GM19351 (cell line): ENCODE results near the gene PFAS.
"Not testable (repeated sequence)": the region's sequence is repeated elsewhere in the genome, so short reads cannot be mapped to it uniquely, and the experiment has no call there.

Source experiments
- ATAC-seq: cut with Tn5 transposase; IDR thresholded peaks from one replicate; pipeline ENCODE4 v1.9.1; 2021; ENCODE audit warnings: mild to moderate bottlenecking, moderate library complexity; ENCODE audit not compliant: unreplicated experiment

Gene PFAS, protein sequence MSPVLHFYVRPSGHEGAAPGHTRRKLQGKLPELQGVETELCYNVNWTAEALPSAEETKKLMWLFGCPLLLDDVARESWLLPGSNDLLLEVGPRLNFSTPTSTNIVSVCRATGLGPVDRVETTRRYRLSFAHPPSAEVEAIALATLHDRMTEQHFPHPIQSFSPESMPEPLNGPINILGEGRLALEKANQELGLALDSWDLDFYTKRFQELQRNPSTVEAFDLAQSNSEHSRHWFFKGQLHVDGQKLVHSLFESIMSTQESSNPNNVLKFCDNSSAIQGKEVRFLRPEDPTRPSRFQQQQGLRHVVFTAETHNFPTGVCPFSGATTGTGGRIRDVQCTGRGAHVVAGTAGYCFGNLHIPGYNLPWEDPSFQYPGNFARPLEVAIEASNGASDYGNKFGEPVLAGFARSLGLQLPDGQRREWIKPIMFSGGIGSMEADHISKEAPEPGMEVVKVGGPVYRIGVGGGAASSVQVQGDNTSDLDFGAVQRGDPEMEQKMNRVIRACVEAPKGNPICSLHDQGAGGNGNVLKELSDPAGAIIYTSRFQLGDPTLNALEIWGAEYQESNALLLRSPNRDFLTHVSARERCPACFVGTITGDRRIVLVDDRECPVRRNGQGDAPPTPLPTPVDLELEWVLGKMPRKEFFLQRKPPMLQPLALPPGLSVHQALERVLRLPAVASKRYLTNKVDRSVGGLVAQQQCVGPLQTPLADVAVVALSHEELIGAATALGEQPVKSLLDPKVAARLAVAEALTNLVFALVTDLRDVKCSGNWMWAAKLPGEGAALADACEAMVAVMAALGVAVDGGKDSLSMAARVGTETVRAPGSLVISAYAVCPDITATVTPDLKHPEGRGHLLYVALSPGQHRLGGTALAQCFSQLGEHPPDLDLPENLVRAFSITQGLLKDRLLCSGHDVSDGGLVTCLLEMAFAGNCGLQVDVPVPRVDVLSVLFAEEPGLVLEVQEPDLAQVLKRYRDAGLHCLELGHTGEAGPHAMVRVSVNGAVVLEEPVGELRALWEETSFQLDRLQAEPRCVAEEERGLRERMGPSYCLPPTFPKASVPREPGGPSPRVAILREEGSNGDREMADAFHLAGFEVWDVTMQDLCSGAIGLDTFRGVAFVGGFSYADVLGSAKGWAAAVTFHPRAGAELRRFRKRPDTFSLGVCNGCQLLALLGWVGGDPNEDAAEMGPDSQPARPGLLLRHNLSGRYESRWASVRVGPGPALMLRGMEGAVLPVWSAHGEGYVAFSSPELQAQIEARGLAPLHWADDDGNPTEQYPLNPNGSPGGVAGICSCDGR (N-terminal part only)

DNA sequence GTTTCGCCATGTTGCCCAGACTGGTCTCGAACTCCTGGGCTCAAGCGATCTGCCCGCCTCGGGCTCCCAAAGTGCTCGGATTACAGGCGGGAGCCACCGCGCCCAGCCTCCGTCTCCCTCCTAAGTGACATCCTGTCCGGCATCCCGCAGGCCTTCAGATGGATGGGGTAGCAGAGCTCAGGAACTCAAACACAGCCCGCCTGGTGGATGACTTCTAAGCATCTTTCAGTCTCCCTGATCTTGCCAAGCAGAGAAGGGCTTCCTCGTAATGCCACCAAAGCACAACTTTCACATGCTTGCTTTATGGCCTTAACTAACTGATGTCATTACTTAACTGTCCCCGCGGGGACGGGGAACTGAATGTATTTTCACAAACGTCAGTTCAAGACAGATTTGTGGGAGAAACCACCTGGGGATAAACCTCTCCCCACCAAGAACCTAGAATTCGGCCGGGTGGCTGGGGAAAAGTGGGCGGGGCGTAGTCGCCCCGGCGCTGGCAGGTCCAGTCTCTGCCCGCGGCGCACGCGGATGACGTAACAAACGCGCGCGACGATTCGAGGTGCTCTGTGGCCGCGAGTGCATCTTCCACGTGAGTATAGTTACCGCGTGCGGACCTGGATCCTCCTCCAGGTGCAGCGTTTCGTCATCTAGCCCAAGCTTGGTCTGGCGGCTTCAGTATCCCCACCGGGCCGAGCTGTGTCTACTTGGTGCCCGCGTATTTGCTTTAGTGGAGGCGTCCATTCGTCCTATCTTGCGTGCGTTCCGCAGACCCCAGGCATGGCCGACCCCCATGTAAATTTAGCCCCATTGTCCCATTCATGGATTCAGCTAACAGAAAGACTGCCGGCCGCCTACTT lies at the start of gene PFAS:
PFAS (plus strand) TSS at position 539 of the 857 bp plus-strand sequence. CDS start 4,649 bp downstream, outside the sequence.
- ATAC-seq = peak; percentile 45

DNA sequence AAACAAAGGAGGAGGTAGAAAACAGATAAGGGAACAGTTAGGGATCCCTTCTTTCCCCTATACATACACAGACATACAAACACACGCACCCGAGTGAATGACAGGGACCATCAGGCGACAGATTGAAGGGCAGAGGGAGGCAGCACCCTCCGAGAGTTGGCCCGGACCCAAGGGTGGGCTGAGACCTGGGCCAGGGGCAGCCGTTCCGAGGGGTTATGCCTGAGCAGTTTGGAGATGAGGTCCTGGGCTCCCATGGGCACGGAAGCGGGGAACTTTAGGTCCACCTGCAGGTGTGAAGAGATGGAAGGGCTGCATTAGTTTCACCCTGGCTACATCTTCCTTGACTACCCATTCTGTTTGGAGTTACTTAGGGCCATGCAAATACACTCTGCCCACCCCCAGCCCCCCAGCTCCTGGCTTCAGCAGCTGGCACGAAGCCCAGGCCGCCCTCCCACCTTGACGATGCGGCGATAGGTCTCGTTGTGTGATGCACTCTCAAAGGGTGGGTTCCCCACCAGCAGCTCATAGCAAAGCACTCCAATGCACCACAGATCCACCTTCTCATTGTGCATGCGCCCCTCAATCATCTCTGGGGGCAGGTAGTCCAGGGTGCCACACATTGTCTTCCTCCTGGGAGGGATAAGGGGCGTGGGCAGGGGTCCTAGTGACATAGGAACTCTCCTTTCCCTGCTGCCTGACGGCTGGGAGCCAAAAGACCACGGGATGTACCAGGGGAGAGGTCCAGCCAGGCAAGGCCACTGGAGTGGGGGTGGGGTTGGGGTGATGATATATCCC lies 44.1 kb upstream of the PFAS start:
- ATAC-seq = no peak

DNA sequence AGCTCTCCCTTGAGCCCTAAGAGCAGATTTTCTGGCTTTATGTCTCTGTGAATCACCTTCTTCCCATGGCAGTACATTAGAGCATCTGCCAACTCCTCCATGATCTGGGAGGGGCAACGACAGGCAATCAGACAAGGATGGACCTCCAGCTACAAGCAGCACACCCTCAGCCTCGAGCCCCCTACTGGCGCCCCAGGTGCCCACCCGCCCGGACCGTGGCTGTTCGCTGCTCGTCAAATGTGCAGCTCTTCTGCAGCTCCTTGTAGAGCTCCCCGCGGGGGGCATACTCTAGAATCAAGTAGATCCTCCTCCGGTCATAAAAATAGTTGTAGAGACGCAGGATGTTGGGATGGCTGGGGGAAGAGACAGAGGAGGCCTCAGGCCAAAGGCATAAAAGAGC lies 42.6 kb upstream of the PFAS start:
- no peak for ATAC-seq

DNA sequence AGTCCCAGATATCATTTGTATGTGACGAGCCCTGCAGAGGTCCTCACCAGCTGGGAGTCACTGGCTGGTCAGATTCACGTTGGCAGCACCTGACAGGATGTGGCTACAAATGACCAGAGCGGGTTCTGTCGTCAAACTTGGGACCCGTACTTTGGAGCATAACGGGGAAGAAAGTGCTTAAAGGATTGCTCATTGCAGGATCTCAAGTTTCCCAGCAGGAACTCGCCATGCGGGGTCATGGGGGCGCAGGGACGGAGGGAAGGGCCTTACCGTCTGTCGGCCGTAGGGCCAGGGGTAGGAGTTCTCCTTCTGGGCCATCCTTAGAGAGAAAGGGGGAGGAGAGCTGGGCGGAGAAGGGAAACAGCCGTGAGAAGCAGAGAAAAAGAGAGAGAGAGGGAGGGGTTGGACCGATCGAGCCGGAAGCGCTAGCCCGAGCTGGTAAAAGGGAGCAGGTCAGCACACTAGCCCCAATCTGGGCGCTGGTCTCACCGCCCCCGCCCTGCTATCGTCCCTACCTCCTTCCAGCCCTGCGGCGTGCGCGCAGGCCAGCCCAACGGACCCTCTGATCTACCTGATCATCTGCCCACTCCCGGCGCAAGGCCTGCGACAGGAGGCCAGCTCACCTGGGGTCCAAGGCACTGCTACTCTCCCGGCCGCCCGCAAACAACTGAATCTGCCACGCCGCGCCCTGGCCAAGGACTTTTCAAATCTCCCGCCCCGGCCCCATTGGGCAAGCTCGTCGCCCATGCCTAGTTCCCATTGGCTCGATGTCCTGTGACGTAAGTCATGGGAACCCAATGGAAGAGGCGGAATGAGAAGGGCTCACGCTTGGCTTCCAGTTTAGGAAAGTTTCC lies 39.0 kb upstream of the PFAS start, which contains the start of gene AURKB:
AURKB (minus strand) TSS at position 669 of the 854 bp plus-strand sequence; CDS start at position 318, 351 bp downstream.
- peak; percentile 83 for ATAC-seq

DNA sequence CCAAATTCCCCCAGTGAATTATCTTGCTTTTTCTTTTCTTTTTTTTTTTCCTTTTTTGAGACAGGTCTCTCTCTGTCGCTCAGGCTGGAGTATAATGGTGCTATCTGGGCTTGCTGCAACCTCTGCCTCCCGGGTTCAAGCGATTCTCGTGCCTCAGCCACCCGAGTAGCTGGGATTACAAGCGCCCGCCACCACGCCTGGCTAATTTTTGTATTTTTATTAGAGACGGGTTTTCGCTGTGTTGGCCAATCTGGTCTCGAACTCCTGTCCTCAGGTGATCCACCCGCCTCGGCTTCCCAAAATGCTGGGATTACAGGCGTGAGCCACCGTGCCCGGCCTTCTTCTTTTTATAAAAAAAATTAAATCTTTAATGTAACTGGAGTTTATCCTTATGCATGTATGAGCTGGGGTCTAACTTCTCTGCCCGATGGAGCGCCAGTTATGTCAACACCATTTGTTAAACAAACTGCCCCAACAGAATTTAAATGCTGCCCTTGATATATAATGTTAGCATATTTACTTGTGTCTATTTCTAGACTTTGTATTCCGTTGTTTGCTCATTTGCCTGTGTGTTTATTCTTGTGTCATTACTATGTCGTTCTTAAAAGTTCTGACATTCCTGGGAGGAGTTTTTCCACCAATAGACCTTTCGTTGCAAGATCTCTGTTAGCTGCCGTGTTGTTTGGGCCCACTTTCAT lies 38.2 kb upstream of the PFAS start:
- peak; percentile 18 for ATAC-seq

DNA sequence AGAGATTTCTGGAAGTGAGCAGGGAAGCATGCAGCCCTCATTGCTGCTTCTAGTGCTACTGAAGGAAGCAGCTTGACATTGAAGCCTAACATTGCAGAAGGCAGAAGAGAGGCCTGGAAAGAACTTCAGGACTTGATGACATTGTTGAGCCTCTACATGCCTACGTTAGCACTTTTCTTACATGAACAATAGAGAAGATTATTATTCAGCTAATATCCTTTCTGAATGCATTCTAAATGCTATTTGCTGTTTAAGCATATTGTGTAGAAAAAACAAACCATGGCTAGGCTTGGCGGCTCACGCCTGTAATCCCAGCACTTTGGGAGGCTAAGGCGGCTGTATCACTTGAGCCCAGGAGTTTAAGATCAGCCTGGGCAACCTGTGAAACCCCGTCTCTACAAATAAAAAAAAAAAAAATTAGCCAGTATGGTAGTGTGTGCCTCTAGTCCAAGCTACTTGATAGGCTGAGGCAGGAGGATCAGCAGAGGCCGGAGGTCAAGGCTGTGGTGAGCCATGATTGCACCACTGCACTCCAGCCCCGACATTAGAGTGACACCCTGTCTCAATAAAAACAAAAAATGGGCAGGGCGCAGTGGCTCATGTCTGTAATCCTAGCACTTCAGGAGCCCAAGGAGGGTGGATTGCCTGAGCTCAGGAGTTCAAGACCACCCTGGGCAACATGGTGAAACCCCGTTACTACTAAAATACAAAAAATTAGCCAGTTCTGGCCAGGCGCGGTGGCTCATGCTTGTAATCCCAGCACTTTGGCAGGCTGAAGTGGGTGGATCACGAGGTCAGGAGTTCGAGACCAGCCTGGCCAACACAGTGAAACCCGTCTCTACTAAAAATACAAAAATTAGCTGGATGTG lies 36.5 kb upstream of the PFAS start:
- no peak for ATAC-seq

DNA sequence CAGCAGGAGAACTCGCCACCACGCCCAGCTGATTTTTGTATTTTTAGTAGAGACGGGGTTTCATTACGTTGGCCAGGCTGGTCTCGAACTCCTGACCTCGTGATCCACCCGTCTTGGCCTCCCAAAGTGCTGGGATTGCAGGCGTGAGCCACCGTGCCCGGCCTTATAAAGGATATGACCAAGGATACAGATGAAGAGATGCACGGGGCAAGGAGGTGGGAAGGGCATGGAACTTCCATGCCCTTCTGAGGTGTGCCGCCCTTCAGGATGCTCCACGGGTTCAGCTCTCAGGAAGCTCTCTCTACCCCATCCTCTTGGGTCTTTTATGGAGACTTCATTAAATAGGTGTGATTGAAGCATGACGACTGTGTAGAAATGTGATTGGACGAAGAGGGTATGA lies 35.1 kb upstream of the PFAS start:
- ATAC-seq = not testable (repeated sequence)

DNA sequence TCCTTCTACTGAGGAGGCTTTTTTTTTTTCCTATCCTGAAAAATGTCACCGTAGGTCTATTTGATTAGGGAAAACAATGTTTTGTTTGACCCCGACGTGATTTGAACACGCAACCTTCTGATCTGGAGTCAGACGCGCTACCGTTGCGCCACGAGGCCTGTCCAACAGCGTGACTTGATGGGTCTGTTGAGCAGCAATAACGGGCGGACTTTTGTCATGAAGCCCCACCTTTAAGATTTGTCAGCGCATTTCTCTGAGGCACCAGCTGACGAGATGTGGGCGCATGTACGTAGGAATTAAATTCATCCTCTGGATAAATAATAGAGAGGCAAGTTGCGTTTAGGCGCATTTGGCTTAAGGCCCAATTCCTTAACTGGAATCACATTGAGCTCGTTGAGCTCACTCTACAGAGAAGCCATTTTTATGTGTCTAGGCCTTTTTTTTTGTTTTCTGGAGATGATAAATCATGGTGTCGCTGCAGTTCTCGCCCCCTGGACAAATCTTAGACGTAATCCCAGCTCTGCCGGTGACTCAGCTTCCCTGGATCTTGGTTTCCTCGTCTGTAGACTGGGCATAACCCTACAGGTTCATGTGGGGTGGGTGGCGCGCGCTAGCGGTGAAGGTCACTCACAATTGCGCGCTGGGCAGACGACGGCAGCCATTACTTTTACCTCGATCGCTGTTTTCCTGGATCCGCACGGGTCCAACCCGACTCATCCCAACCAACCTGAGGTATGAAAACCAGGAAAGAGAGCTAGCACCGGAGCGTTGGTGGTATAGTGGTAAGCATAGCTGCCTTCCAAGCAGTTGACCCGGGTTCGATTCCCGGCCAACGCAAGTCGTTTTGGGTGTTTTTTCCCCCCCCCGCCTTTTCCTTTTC lies 28.1 kb upstream of the PFAS start:
- ATAC-seq = no peak

DNA sequence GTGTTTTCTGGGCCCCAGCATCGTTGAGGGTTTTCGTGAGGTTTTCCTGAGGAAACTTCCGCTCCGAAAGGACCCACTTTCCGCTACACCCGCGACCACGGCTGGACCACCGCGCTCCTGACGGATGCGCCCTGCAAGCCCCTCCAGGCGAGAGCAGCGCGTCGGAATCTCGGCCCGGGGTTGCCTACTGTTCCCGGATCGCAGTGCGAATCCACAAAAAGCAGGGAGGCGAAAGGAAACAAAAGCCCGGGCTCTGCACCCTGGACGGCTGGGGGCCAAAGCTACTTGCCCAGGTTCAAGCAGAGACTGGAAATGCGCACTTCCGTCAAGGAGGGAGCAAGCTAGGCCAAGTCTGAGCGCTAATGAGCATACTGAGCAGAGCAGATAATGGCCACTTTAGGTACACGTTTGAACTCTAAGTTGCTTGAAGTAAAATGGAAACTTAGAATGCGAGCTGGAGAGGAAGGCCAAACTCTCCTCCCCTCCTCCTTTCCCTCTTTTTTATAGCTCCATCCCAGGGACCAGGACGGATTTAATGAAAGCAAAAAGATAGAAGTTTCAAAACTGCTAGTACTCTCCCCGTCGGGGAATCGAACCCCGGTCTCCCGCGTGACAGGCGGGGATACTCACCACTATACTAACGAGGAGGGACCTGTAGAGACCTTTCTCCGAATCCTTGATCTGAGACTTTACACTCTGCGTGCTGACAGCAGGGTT lies 27.3 kb upstream of the PFAS start:
- ATAC-seq = peak; percentile 47

DNA sequence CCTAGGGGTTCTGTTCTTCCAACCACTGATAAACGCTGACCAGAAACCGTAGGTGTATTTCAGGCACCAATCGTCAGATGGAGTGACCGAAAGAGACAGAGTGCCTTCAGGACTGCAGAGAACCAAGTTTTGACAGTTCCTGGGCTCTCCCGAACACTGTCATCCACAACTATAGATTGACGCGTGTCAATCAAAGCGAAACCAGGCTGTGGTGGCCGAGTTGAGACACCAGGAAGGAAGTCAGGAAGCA lies 26.8 kb upstream of the PFAS start:
- ATAC-seq = peak; percentile 22

DNA sequence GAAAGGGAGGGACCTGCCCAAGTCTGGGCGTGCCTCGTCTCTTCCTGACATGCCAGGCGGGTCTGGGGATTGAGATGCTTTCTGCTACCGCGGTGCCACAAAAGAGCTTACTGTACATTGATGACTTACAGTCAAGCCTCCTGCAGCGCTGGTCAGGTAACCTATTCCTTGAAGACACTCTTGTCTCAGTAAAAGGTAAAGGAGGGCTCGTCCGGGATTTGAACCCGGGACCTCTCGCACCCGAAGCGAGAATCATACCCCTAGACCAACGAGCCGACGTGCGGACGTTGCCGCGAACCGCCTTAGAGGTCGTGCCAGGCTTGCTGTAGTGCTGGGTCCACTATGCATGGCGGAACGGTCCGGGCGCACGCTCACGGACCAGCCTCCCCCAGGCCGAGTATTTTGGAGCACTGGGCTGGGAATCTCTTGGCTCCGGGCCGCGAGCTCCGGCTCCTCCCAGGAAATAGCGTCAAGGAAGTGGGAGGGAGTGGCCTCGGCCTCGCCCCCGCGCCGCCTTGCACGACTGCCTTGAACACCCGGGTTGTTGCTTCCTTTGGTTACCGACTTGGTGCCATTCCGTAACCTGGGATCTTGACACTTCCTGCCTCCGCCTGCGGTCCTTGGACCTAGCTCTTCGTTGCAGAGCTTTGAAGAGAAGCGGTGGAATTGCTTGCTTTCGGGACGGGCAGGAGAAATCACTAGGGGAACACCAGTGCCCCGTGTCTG lies 26.3 kb upstream of the PFAS start:
- ATAC-seq = peak; percentile 30

DNA sequence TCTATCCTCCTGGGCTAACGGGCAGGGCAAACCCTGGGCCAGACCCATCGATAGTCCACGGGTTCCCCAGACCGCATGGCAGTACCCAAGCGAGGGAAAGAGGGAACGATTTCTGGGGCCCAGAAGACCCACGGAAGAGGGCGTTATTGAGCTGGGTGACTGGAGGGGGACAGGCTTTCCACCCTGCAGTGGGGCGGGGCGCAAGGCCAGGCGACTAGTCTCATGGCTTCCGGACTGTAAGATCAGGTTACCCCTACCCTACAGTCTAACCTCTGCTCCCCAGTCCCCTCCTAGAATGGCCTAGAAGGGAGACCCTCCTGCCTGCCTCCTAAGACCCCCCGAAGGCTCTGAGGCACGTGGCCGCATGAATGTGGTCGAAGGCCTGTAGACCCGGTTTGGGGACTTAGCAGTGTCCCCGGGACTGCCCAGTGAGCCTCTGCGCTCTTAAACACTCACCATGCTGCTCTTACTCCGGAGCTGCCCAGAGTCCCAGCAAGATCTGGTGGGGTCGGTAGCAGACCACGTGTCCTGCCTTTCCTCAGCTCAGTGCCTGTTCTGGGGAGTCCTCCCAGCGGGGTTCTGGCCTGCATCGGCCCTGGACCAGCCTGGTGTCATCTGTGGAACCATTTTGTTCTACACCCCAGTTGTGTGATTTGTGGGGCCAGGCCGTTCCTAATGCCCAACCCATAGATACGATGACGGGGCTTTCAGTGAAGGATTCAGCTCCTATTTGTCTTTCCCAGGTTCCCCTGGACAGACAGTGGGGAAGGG lies 25.5 kb upstream of the PFAS start:
- no peak for ATAC-seq

DNA sequence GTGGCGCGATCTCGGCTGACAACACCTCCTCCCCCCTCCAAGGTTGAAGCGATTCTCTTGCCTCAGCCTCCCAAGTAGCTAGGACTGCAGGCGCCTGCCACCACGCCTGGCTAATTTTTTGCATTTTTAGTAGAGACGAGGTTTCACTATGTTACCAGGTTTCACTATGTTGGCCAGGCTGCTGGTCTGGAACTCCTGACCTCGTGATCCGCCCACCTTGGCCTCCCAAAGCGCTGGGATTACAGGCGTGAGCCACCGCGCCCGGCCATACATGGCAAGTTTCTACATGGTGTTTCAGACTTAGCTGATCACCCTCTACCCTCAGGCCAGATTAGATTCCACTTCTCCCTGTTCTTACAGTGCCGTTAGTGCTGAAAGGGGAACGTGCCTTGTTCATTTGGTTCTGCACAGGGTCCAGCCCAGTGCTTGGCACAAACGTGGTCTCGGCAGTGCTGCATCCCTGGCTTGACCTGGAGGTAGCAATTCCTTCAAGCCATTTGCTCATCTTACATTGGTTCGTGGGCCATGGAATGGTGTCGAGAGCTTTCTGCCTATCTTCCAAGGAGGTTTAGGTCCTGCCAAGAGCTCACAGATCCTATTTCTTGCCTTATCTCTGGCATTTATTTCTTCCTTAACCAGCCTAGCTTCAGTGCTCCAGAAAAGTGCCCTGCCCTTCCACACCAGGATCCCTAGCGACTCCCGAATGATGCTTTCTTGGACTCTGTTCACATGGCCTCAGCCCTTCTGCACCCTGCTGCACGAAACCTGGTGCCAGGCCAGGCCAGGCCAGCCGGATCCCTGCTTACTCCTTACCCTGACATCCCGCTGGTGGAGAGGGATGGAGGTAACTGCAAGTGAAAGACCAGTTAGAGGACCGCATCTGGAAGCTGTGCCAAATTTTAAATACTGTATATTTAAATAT lies 23.9 kb upstream of the PFAS start:
- no peak for ATAC-seq
